PC-9 (cell line): ENCODE data around the gene MSMO1.
A peak's percentile ranks its signal among the peaks of the same experiment; 100 is the strongest.

Source experiments
- EZH2 ChIP-seq: fragments of 200-600 bp; sonication (generic); IDR thresholded peaks from 2 replicates; pipeline ENCODE4 v1.8.0; 2017; ENCODE audit warnings: antibody characterized with exemption, low read depth
- TF ChIP-seq, protein P1 (sequence below): fragments of 200-600 bp; sonication (generic); conservative IDR thresholded peaks from 2 replicates; pipeline ENCODE4 v1.6.1; 2017; ENCODE audit warnings: mixed run types, antibody characterized with exemption, mild to moderate bottlenecking, moderate library complexity

DNA sequence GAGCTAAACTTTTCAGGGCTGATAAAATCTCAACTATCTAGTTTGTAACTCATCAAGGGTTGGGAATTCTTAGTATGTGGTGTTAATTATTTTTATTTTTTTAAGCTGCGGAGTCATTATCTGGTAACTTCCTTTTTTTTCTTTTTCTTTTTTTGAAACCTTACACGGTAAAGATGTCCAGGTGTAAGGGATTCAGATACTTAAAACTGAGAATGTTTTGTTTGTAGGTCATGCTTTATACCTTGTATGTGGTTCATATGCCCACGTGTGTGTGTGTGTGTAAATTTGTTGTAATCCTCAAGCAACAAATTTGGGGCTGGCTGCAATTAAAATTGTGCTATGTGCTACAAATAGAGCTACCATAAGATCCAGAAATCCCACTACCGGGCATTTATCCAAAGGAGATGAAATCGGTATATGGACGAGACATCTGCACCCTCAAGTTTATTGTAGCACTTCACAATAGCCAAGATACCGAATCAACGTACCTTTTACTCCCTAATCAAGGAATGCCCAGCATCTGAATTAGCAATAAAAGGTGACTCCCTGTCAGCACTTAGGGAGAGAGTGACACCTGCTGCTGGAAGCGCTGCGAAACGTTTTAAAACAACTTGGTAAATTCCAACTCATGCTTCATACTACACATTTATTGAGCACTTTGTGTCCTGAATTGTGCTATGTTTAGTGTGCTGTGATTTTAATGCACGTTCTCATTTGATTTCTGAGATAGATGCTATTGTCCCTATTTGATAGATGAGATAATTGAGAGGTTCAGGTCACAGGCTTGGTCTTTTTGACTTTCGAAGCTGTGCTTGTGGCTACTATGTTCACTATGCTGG lies 16.1 kb downstream of the MSMO1 start:
- TF ChIP-seq, protein P1, sequence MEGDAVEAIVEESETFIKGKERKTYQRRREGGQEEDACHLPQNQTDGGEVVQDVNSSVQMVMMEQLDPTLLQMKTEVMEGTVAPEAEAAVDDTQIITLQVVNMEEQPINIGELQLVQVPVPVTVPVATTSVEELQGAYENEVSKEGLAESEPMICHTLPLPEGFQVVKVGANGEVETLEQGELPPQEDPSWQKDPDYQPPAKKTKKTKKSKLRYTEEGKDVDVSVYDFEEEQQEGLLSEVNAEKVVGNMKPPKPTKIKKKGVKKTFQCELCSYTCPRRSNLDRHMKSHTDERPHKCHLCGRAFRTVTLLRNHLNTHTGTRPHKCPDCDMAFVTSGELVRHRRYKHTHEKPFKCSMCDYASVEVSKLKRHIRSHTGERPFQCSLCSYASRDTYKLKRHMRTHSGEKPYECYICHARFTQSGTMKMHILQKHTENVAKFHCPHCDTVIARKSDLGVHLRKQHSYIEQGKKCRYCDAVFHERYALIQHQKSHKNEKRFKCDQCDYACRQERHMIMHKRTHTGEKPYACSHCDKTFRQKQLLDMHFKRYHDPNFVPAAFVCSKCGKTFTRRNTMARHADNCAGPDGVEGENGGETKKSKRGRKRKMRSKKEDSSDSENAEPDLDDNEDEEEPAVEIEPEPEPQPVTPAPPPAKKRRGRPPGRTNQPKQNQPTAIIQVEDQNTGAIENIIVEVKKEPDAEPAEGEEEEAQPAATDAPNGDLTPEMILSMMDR: peak; percentile 49; the same call in 1 of the 2 replicates
- no peak for TF ChIP-seq EZH2
